Erythroblast (primary cell): Measurements from ENCODE around the gene APBB1IP.

Experiments used
- GATA1 ChIP-seq: IDR thresholded peaks from 2 replicates; pipeline ENCODE4 v1.6.1; 2011; ENCODE audit warnings: low read depth, mild to moderate bottlenecking, control low read depth, low read length, moderate library complexity
- POLR2A ChIP-seq: IDR thresholded peaks from 2 replicates; pipeline ENCODE4 v1.6.1; 2011; ENCODE audit warnings: mild to moderate bottlenecking, low read length

DNA sequence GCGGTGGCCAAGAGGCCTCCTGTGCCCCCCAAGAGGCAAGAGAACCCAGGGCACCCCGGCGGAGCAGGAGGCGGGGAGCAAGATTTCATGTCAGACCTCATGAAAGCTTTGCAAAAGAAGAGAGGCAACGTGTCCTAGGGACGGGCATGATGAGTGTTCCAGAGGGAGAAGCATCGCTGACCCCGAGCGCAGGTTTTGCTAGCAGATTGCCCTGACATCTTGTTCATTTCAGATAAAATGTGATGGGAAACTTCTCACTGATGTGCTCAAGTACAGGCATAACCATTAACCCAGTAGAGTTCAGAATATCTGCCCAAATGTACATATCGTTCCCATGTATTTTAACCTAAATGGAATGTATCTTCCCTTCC, 129.2 kb downstream of the APBB1IP start:
- no peak for TF ChIP-seq POLR2A
- TF ChIP-seq GATA1 = no peak
